ENCODE measurements around the gene NID1.
"Not testable (repeated sequence)": the region's sequence is repeated elsewhere in the genome, so short reads cannot be mapped to it uniquely, and the experiment has no call there.

The NID1 gene

GRCh38 chr1:236081546-236082227 lies 16.8 kb upstream of the NID1 start:
- TF ChIP-seq CTCF (IDR thresholded peaks at IDR 0.05; ENCODE audit: low read depth, low read length), result no peak
- no peak for DNase-seq (ENCODE audit: extremely low read depth, low read depth)

- no peak for DNase-seq (ENCODE audit: extremely low read depth, low read depth)
- no peak for TF ChIP-seq CTCF (IDR thresholded peaks at IDR 0.05; ENCODE audit: low read depth, low read length)
Observed at GRCh38 chr1:236079703-236080102, 14.8 kb upstream of the NID1 start.

GRCh38 chr1:236078993-236079392 lies 14.1 kb upstream of the NID1 start:
- TF ChIP-seq CTCF (IDR thresholded peaks at IDR 0.05; ENCODE audit: low read depth, low read length), result no peak
- DNase-seq (ENCODE audit: extremely low read depth, low read depth), result no peak

GRCh38 chr1:236078077-236078476 lies 13.2 kb upstream of the NID1 start:
- not testable (repeated sequence) for DNase-seq (ENCODE audit: extremely low read depth, low read depth)

- no peak for TF ChIP-seq CTCF (IDR thresholded peaks at IDR 0.05; ENCODE audit: low read depth, low read length)
- DNase-seq (ENCODE audit: extremely low read depth, low read depth), result no peak
Observed at GRCh38 chr1:236075848-236076247, 11.0 kb upstream of the NID1 start.

GRCh38 chr1:236073307-236073897 lies 8.5 kb upstream of the NID1 start:
- no peak for TF ChIP-seq CTCF (IDR thresholded peaks at IDR 0.05; ENCODE audit: low read depth, low read length)
- DNase-seq (ENCODE audit: extremely low read depth, low read depth), result no peak

- no peak for TF ChIP-seq CTCF (IDR thresholded peaks at IDR 0.05; ENCODE audit: low read depth, low read length)
- DNase-seq (ENCODE audit: extremely low read depth, low read depth), result no peak
Observed at GRCh38 chr1:236072001-236072400, 7.1 kb upstream of the NID1 start.

GRCh38 chr1:236070753-236071152 lies 5.9 kb upstream of the NID1 start:
- no peak for TF ChIP-seq CTCF (IDR thresholded peaks at IDR 0.05; ENCODE audit: low read depth, low read length)
- DNase-seq (ENCODE audit: extremely low read depth, low read depth), result no peak
